K562 (cell line): ENCODE measurements around the gene PLTP. TPM values are rescaled to one million over a fixed set of nuclear protein-coding genes. Genes with fewer than 3 reads are reported as not detected.

ENCODE experiments used
- AFF1 ChIP-seq, 2 experiments: fragments of 450-650 bp; IDR thresholded peaks; 2 replicates each; pipeline ENCODE4 v1.6.1; 2018; ENCODE audit warnings: mild to moderate bottlenecking in 2 of 2, low read depth in 1 of 2; ENCODE audit not compliant: partially characterized antibody in 2 of 2
- AFF4 ChIP-seq: sonication (generic); formaldehyde crosslinking; IDR thresholded peaks from 2 replicates; pipeline ENCODE4 v1.8.0; 2023; ENCODE audit warnings: mild to moderate bottlenecking, missing genetic modification reagents
- BHLHE40 ChIP-seq: IDR thresholded peaks from 2 replicates; pipeline ENCODE4 v1.6.1; 2011; ENCODE audit warnings: low read length, improper control_type of control experiment
- CHD1 ChIP-seq: fragments of 200-600 bp; sonication (generic); IDR thresholded peaks from one replicate; pipeline ENCODE4 v1.6.1; 2012; ENCODE audit warnings: mild to moderate bottlenecking, moderate library complexity, low read length, inconsistent platforms
- CREBBP ChIP-seq: IDR thresholded peaks from one replicate; pipeline ENCODE4 v1.6.1; 2012; ENCODE audit warnings: low read depth, mild to moderate bottlenecking, control low read depth, inconsistent platforms, low read length
- ERF ChIP-seq: fragments of 450-650 bp; formaldehyde crosslinking; IDR thresholded peaks from 2 replicates; pipeline ENCODE4 v1.4.0; 2020; ENCODE audit warnings: mild to moderate bottlenecking, mixed read lengths
- MCM5 ChIP-seq: fragments of 450-650 bp; IDR thresholded peaks from 2 replicates; pipeline ENCODE4 v1.6.1; 2016; ENCODE audit warnings: low read depth
- PHF8 ChIP-seq: fragments of 200-600 bp; sonication (generic); IDR thresholded peaks from 2 replicates; pipeline ENCODE4 v1.6.1; 2012; ENCODE audit warnings: mixed run types, mild to moderate bottlenecking, inconsistent platforms, low read length, moderate library complexity, borderline replicate concordance
- POLR2AphosphoS5 ChIP-seq: IDR thresholded peaks from 2 replicates; pipeline ENCODE4 v1.6.1; 2011; ENCODE audit warnings: mild to moderate bottlenecking, low read depth, low read length, moderate library complexity; ENCODE audit not compliant: control insufficient read depth, insufficient read depth
- SIN3A ChIP-seq, 2 experiments: fragments of 150-350 bp in 1 of 2; IDR thresholded peaks; 2 replicates each; pipeline ENCODE4 v1.6.1; 2011 to 2016; ENCODE audit warnings: borderline replicate concordance in 2 of 2, low read depth in 2 of 2, low read length in 2 of 2, mild to moderate bottlenecking in 2 of 2, moderate library complexity in 2 of 2; ENCODE audit not compliant: control insufficient read depth in 1 of 2
- TAF1 ChIP-seq: IDR thresholded peaks from 2 replicates; pipeline ENCODE4 v1.6.1; 2011; ENCODE audit warnings: mild to moderate bottlenecking, low read length, moderate library complexity; ENCODE audit not compliant: insufficient read depth, control insufficient read depth, severe bottlenecking; ENCODE audit errors: extremely low read depth
- ZNF280A ChIP-seq: fragments of 450-650 bp; IDR thresholded peaks from 2 replicates; pipeline ENCODE4 v1.6.1; 2018; ENCODE audit warnings: mild to moderate bottlenecking, low read depth; ENCODE audit not compliant: partially characterized antibody
- ZNF431 ChIP-seq: sonication (generic); formaldehyde crosslinking; IDR thresholded peaks from 2 replicates; pipeline ENCODE4 v1.8.0; 2022; ENCODE audit warnings: mild to moderate bottlenecking, missing genetic modification reagents
- polyA plus RNA-seq, 8 experiments: library from polyadenylated mRNA; depleted of rRNA in 4 of 8; stranded (reverse) in 5 of 8; unstranded in 3 of 8; fragments of >200 nt; fragmentation: Nextera tagmentation in 2 of 8; fragmentation: Illumina TruSeq in 1 of 8; extraction: Ambion mirVana in 2 of 8; extraction: Trizol in 1 of 8; gene quantifications; 2 replicates each; pipeline versions ENCODE4 v1.2.1 to v1.2.3, GENCODE V29; 2011 to 2014; ENCODE audit warnings: inconsistent platforms in 1 of 8, missing spikeins in 1 of 8
- total RNA-seq, 7 experiments: library from RNA; depleted of rRNA in 6 of 7; stranded (reverse); fragments of >200 nt in 6 of 7; fragmentation: Illumina TruSeq in 2 of 7; extraction: Trizol in 2 of 7; gene quantifications; 2 replicates each; pipeline versions ENCODE4 v1.2.1 to v1.2.3, GENCODE V29; 2011 to 2021; ENCODE audit warnings: low replicate concordance in 1 of 7
- TF ChIP-seq, protein P1 (sequence below): fragments of 200-800 bp; sonication (Bioruptor generic); IDR thresholded peaks from 2 replicates; pipeline ENCODE4 v1.6.1; 2017; ENCODE audit warnings: missing genetic modification characterization, missing compliant biosample characterization

PLTP gene
- total and polyA plus RNA-seq, 9 of the 15 experiments (the other 6 are each of a cell fraction or from before 2014, with no cell fraction given) = 2.8 to 29.3 (median 17.6) TPM

DNA sequence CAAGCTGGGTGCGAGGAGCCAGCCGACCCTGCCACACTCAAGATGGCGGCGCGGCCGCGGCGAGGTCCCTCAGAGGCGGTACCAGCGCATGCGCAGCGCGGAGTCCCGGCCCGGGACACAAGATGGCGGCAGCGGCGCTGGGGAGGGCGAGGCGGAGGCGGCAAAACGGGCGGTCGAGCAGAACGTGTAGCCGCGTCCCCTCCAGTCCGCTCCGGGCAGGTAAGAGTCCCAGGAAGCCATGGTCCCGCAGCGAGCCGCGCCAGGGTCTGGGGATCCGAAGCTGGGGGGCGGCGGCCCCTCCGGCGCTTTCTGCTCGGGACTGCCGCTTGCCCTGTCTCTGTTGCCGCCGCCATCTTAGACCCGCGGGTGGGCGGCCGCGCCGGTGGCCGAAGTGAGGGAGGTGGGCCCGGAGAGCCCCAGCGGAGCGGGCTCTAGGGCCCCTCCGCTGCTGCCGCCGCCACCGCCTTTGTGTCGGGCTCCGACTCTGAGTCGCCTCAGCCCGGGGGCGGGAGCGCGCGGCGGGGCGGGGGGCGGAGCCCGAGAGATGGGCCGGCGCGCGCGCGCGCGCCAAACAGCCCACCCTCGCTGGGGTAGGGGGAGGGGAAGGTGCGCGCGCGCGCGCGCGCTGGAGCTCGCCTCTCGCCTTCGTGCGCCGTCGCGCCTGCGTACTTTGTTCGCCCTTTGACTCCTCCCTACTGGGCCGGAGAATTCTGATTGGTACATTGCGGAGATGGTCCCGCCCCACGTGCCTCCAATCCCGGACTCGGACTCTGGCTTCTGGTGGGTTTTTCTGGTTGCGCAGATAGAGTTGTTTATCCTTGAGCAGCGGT, 22.8 kb upstream of the PLTP start, which contains the start of gene PCIF1 (continued):
- TF ChIP-seq MCM5 (no peak), ERF (CRISPR knock-in tag) (peak; percentile 72; the same call in 1 of the 2 replicates), AFF4 (CRISPR knock-in tag) (peak; percentile 95; the same call in 1 of the 2 replicates), PHF8 (peak; percentile 97), TAF1 (peak; percentile 99), CHD1 (peak; percentile 98), SIN3A (IDR thresholded peaks at IDR 0.05; ENCODE audit: borderline replicate concordance in 2 of 2, control insufficient read depth in 1 of 2, low read depth in 2 of 2, low read length in 2 of 2) (peak in 1 of 2 experiments; percentile 12; a peak in 2 of 4 replicates), BHLHE40 (peak; percentile 18; the same call in 1 of the 2 replicates), ZNF431 (CRISPR knock-in tag) (peak; percentile 37; the same call in 1 of the 2 replicates), POLR2AphosphoS5 (peak; percentile 57), ZNF280A (no peak), AFF1 (IDR thresholded peaks at IDR 0.05; ENCODE audit: low read depth in 1 of 2, partially characterized antibody in 2 of 2) (no peak), CREBBP (no peak)
- TF ChIP-seq, protein P1, sequence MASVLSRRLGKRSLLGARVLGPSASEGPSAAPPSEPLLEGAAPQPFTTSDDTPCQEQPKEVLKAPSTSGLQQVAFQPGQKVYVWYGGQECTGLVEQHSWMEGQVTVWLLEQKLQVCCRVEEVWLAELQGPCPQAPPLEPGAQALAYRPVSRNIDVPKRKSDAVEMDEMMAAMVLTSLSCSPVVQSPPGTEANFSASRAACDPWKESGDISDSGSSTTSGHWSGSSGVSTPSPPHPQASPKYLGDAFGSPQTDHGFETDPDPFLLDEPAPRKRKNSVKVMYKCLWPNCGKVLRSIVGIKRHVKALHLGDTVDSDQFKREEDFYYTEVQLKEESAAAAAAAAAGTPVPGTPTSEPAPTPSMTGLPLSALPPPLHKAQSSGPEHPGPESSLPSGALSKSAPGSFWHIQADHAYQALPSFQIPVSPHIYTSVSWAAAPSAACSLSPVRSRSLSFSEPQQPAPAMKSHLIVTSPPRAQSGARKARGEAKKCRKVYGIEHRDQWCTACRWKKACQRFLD = peak; percentile 93; the same call in 1 of the 2 replicates
